Thyroid gland (tissue), 4 donors: ENCODE measurements around the gene SOCS3. TPM values are rescaled to one million over a fixed set of nuclear protein-coding genes. Genes with fewer than 3 reads are reported as not detected.
A peak's percentile ranks its signal among the peaks of the same experiment; 100 is the strongest.

Experiments
- DNase-seq, 2 donors: peaks; one replicate each; pipeline ENCODE4 v3.0.0-alpha.2; 2019
- H3K27ac ChIP-seq, 3 donors: fragments of 200-600 bp; sonication (generic); 1 replicate in 2 of 3; 2 replicates in 1 of 3; pipeline ENCODE4 v1.5.1; 2016 to 2019; ENCODE audit warnings: mild to moderate bottlenecking in 1 of 3, moderate library complexity in 1 of 3
- H3K27me3 ChIP-seq: fragments of 200-600 bp; sonication (generic); one replicate; pipeline ENCODE4 v1.5.1; 2019
- H3K36me3 ChIP-seq, 2 donors: fragments of 200-600 bp; sonication (generic); one replicate each; pipeline ENCODE4 v1.5.1; 2016 to 2019
- H3K4me1 ChIP-seq, 2 donors: fragments of 200-600 bp; sonication (generic); one replicate each; pipeline ENCODE4 v1.5.1; 2017 to 2019
- H3K4me3 ChIP-seq, 3 donors: fragments of 200-600 bp; sonication (generic); replicated peaks in 1 of 3; 1 replicate in 2 of 3; 2 replicates in 1 of 3; pipeline ENCODE4 v1.5.1; 2016; ENCODE audit warnings: mild to moderate bottlenecking in 1 of 3
- H3K9me3 ChIP-seq: fragments of 200-600 bp; sonication (generic); one replicate; pipeline ENCODE4 v1.5.1; 2017
- CTCF ChIP-seq, 6 experiments: fragments of 200-600 bp in 3 of 6; fragments of 450-650 bp in 3 of 6; sonication (generic) in 3 of 6; IDR thresholded peaks; one replicate each; pipeline ENCODE4 v1.5.1; 2016 to 2019; ENCODE audit warnings: antibody characterized with exemption in 6 of 6, mild to moderate bottlenecking in 2 of 6, inconsistent platforms in 1 of 6, moderate library complexity in 1 of 6
- POLR2A ChIP-seq, 2 donors: fragments of 450-650 bp; IDR thresholded peaks; one replicate each; pipeline ENCODE4 v1.6.1; 2017; ENCODE audit warnings: antibody characterized with exemption in 2 of 2, mild to moderate bottlenecking in 2 of 2, moderate library complexity in 1 of 2
- WGBS, 2 donors: methylation state at CpG; one replicate each; pipeline ENCODE4 v1.1.5; 2017; 5-methylcytosine and 5-hydroxymethylcytosine counted together
- intact Hi-C: fragments of 100-400 bp; cut with DNase I; formaldehyde crosslinking; loops from one replicate; pipeline ENCODE4 v1.15.1; 2023
- total RNA-seq, 4 donors: library from RNA; depleted of rRNA; stranded (reverse); fragments of >200 nt; gene quantifications; one replicate each; pipeline ENCODE4 v1.2.3, GENCODE V29; 2016

The SOCS3 gene
- total RNA-seq, 4 donors from 2014 or later, result 9.2 to 110 (median 33.3) TPM

DNA sequence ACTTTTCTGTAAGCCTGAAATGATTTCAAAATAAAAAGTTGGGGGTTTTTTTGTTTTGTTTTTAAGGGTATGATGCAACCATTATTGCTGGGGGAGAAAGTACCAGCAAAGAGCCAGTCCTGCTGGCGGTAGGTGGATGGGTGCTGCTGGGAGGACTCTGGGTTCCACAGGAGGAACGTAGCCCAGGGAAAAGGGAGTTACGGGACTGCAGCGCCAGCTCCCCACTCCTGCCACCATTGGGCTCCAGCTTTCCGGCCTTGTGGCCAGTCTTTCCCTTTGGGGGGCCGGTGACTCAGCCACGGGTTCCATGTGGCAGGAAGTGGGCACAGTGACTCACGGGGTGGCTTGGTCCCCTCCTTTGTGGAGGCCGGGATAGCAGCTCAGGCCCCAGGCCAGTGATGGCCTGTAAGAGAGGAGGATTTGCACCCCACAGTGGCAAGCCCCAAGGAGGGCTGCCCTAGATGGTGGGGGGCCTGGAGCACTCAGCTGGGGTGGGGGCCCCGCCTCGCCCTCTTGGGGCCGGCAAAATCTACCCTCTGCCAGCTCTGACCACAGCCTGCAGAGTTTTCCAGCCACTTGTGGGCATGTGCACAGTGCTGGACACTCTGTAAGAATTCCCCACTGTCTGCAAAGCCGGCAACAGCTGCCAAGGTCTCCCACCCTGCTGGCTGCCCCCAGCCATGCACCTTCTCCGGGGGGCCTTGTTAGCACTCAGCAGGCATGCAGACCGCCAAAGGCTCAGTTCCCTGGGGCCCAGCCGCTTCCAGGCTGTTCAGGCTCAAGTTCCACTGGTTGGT is 30.4 kb downstream of the SOCS3 start:
- WGBS, 2 donors, result 78 to 88% methylated on average over 13 to 16 of the region's 16 CpGs
- Histone ChIP-seq H3K4me1 (peaks cover 0 to 42% of the 10 kb centered on the region in 2 donors), H3K27me3 (no peaks in the 10 kb centered on the region), H3K27ac (peak overlapping the region in 1 of 3 donors; percentile 24), H3K4me3 (no peak overlapping the region), H3K36me3 (no peaks in the 10 kb centered on the region), H3K9me3 (no peaks in the 10 kb centered on the region)
- DNase-seq, result no peak
- intact Hi-C loops, result no loop called here
- TF ChIP-seq POLR2A (IDR thresholded peaks at IDR 0.05), result no peak
- TF ChIP-seq CTCF (IDR thresholded peaks at IDR 0.05), result no peak

DNA sequence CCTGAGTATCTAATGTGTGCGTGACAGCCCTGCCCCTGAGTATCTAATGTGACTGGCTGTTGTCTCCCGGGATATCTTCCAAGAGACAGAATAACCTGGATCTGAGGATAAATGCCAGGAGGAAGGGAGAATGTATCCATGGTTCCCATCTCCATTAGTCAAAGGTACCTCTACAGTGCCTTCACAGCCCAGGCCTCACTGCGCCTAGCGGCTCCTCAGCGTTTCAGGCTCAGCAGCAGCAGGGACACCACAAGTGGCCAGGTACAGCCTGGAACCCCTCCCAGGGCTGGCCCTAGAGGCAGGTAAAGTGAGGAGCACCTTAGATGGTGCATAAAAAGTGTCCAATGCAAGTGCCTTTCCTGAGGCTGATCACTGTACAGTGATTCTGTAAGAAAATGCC is 32.0 kb downstream of the SOCS3 start:
- Histone ChIP-seq H3K36me3 (no peaks in the 10 kb centered on the region), H3K4me1 (peaks cover 0 to 53% of the 10 kb centered on the region in 2 donors), H3K27ac (no peak overlapping the region), H3K4me3 (no peak overlapping the region), H3K9me3 (no peaks in the 10 kb centered on the region), H3K27me3 (no peaks in the 10 kb centered on the region)
- WGBS, 2 donors, result 89 to 94% methylated on average over 5 of the region's 5 CpGs
- no peak for DNase-seq
- TF ChIP-seq POLR2A (IDR thresholded peaks at IDR 0.05), result no peak
- no peak for TF ChIP-seq CTCF (IDR thresholded peaks at IDR 0.05)
- intact Hi-C loops, result no loop called here

DNA sequence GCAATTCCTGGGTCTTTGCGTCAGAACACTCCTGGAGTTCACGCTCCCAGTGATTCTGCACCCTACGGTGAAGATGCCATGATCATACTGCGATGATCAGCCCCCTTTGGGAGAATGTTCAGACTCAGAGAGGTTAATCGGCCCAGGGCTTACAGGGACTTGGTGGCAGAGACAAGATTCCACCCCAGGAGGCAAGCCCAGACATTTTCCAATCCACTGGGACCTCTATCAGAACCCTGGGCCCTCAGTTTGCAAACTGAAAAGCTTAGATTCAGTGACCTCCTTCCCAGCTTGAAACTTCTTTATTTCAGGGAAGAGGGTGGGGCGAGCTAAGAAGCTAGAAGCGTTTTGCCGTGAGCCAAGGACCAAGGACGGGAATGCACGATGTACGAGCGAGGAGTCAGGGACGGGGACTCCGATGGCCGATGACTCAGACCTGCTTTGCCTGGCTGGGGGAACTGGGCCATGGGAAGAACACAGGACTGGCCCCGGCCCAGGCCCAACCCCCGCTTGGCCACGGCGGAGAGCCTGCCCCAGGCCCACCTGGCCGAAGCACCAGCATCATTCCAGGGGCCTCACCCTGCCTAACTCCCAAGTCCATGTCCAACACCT is 34.7 kb downstream of the SOCS3 start:
- Histone ChIP-seq H3K36me3 (no peaks in the 10 kb centered on the region), H3K4me3 (no peak overlapping the region), H3K4me1 (peaks cover 0 to 45% of the 10 kb centered on the region in 2 donors), H3K27ac (peak overlapping the region; percentile 34 to 76 (median 70)), H3K9me3 (no peaks in the 10 kb centered on the region), H3K27me3 (no peaks in the 10 kb centered on the region)
- 77 to 81% methylated on average over 13 to 20 of the region's 20 CpGs for WGBS, 2 donors
- no peak for TF ChIP-seq POLR2A (IDR thresholded peaks at IDR 0.05)
- no peak for TF ChIP-seq CTCF (IDR thresholded peaks at IDR 0.05)
- no peak for DNase-seq
- intact Hi-C loops, result no loop called here

GRCh38 chr17:78324391-78325075 is 35.3 kb downstream of the SOCS3 start:
- H3K4me1 ChIP-seq, result peaks cover 0 to 42% of the 10 kb centered on the region in 2 donors
- no peak overlapping the region for H3K4me3 ChIP-seq
- H3K27ac ChIP-seq, result peak overlapping the region; percentile 2 to 76 (median 70)
- WGBS, 2 donors, result 19 to 21% methylated on average over 16 to 18 of the region's 18 CpGs
- H3K27me3 ChIP-seq, result no peaks in the 10 kb centered on the region
- no peaks in the 10 kb centered on the region for H3K36me3 ChIP-seq
- intact Hi-C loops, result no loop called here
- no peaks in the 10 kb centered on the region for H3K9me3 ChIP-seq
- peak; percentile 43 to 48 for DNase-seq
- TF ChIP-seq POLR2A (IDR thresholded peaks at IDR 0.05), result no peak
- no peak for TF ChIP-seq CTCF (IDR thresholded peaks at IDR 0.05)
